PC-9 (cell line): ENCODE data around the gene FAM131A.

Experiments
- CTCF ChIP-seq: fragments of 200-600 bp; sonication (generic); conservative IDR thresholded peaks from 2 replicates; pipeline ENCODE4 v1.6.1; 2017; ENCODE audit warnings: mixed run types, antibody characterized with exemption, mild to moderate bottlenecking, moderate library complexity
- EZH2 ChIP-seq: fragments of 200-600 bp; sonication (generic); IDR thresholded peaks from 2 replicates; pipeline ENCODE4 v1.8.0; 2017; ENCODE audit warnings: antibody characterized with exemption, low read depth

GRCh38 chr3:184320104-184320445, 17.3 kb upstream of the FAM131A start:
- TF ChIP-seq EZH2: no peak
- TF ChIP-seq CTCF: no peak
